Measurements from ENCODE around the gene STARD10.

STARD10 gene

DNA sequence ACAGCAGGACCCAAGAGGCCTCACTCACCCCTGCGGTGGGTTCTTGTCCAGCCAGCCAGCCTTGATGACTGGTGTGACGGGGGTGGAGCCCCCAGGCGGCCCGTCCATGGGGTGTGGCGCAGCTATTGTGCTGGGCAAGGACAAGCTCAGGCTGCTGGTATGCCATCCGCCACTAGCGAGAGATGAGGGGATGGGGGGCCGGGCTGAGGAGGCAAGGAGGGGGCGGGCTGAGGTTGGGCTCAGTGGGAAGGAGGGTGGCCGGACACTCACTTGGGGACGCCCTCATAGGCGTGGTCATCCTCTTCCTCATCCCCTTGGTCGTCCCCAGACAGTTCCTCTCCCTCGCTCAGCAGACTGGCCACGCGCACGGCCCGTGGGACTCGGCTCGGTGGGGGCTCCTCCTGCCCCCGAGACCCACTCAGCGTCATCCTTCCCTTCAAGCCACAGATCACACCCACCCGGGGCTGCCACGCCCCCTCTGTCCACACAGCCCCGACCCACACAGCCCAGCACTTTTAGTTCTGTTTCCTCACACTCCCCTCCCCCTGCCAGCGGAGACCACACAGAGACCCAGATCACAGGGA is 81.6 kb downstream of the STARD10 start:
- no peak for DNase-seq (ENCODE audit: low spot score)
- TF ChIP-seq, protein P1, sequence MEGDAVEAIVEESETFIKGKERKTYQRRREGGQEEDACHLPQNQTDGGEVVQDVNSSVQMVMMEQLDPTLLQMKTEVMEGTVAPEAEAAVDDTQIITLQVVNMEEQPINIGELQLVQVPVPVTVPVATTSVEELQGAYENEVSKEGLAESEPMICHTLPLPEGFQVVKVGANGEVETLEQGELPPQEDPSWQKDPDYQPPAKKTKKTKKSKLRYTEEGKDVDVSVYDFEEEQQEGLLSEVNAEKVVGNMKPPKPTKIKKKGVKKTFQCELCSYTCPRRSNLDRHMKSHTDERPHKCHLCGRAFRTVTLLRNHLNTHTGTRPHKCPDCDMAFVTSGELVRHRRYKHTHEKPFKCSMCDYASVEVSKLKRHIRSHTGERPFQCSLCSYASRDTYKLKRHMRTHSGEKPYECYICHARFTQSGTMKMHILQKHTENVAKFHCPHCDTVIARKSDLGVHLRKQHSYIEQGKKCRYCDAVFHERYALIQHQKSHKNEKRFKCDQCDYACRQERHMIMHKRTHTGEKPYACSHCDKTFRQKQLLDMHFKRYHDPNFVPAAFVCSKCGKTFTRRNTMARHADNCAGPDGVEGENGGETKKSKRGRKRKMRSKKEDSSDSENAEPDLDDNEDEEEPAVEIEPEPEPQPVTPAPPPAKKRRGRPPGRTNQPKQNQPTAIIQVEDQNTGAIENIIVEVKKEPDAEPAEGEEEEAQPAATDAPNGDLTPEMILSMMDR (IDR thresholded peaks at IDR 0.05; ENCODE audit: extremely low read depth, missing control alignments) = no peak

DNA sequence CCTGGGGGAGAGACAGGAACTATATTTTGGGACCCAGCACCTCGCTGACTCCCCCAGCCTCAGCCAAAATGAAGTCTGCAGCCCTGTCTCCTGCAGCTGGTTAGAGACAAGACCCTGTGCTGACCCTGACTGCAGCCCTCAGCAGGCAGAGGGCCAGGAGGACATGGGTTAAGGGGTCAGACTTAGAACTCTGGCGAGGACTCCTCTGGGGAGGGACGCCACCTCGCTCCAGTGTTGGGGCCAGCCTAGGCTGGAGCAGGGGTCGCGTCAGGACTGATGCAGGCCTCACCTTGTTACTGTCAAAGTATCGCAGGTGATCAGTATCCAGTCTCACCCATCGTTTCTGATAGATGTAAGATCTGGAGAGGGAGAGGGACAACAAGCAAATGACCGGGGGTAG is 82.7 kb downstream of the STARD10 start:
- DNase-seq (ENCODE audit: low spot score) = no peak
- TF ChIP-seq, protein P1 (IDR thresholded peaks at IDR 0.05; ENCODE audit: extremely low read depth, missing control alignments) = no peak

DNA sequence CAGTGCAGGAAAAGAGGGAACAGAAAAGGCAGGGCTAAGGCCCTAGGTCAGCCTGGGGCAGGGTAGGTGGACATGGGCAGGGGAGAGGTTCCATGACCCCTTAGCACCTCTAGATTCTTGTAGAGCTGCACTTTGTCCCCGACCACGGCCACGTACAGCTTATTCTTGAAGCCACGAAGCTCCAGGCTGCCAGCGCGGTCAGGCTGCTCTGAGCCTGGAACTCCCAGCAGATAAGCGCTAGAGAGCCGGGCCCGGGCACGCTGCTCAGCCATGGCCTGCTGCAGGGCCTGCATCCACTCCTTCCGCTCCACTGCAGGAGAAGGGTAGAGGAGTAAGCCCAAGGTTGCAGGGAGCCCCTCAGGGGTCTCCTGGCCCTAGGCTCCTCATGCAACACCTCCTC is 83.6 kb downstream of the STARD10 start:
- TF ChIP-seq, protein P1 (IDR thresholded peaks at IDR 0.05; ENCODE audit: extremely low read depth, missing control alignments) = no peak

DNA sequence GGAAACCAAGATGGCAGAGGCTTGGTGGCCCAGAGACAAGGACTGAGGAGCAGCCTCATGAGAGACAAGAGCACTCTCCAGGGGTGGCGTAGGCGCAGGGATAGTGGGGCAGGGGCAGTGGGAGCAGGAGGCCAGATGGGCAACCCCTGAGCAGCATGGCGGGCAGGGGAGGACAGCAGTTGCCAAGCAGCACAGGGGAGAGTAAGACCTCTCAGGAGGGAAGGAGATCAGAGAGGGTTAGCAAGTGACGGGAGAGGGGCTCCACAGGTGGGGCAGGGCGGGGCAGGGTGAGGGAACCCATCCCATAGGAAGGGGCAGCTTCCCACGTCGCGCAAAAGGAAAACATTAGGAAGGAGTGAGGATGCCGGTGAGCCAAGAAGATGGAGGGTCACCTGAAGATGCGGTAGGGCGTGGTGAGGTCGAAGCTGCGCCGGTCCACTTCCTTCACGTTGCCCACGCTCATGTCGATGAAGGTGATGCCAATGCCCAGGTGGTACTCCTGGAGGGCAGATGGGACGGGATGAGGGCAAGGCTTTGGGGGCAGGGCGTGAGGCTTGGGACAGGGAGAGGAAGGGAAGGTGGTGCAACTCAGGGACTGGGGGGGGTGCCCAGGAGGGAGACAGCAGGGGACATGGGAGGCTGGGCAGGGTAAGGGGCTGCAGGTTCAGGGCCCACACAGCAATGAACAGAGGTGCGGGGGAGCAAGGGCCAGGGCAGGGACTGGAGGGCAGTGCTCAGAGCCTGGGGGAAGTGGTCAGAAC is 84.2 kb downstream of the STARD10 start:
- DNase-seq (ENCODE audit: low spot score) = no peak
- TF ChIP-seq, protein P1 (IDR thresholded peaks at IDR 0.05; ENCODE audit: extremely low read depth, missing control alignments) = no peak

More for the DNA sequence above, 83.6 kb downstream of the STARD10 start:
- DNase-seq (ENCODE audit: low spot score) = no peak

DNA sequence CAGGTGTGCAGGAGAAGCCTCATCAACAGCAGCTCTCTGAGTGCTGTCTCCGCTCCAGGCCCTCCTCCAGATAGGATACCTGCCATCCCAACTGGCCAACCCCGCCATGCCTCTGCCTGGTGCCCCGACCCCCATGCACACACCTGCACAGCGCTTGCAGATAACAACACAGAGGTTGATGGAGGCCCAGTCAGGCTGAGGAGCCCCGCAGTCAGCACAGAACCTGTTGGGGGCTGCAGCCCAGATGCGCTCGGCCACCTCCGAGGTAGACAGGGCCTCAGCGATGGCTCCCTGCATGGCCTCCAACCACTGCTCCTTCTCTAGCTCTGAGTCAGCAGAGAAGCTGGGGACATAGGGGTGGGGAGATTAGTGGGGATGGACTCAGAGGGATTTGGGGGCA is 86.8 kb downstream of the STARD10 start:
- DNase-seq (ENCODE audit: low spot score) = no peak
- TF ChIP-seq, protein P1 (IDR thresholded peaks at IDR 0.05; ENCODE audit: extremely low read depth, missing control alignments) = no peak

DNA sequence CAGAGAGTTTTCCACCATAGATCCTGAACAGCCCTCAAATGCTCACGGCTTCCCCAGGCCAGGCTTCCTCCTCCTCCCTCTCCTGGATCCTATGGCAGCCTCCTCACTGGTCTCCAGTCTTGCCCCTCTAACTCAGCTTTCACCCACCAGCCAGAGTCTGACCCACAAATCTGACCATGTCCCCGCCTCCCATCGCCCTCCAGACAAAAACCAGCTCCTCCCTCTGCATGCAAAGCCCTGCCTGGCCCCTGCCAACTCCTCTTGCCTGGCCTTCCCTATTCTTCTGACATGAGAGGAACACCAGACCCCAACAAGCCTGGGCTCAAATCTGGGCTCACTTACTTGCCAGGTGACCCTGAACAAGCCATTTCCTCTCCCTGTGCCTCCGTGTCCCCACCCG is 87.3 kb downstream of the STARD10 start:
- no peak for DNase-seq (ENCODE audit: low spot score)
- TF ChIP-seq, protein P1 (IDR thresholded peaks at IDR 0.05; ENCODE audit: extremely low read depth, missing control alignments) = no peak
